ENCODE data around the gene FSTL3.

The FSTL3 gene

DNA sequence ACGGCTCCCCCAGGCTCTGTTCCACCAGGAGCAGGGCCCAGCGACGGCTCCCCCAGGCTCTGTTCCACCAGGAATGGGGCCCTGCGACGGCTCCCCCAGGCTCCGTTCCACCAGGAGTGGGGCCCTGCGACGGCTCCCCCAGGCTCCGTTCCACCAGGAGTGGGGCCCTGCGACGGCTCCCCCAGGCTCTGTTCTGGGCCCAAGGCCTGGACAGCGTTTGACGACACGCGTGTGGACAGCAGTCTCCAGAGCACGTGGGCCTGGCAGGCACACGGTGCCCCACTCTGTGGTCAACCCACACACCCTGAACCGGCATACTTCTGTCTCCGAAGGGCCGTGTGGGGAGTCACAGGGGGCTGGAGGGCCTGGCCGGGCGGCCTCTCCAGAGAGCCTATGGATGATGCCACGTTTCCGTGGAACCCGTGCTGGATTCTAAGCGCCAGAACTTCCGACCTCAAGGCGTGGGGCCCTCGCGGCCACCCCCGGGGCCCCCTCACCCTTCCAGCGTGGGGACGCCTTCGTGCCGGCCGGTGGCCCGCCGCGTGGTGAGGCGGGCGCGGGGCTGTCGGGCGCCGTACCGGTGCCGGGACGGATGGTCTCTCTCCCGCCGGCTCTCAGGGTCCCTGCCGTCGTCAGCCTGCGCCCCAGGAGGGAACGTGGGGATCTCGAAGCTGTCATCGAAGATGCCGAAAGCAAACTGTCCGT, 24.9 kb upstream of the FSTL3 start:
- DNase-seq, result no peak
- no peak for TF ChIP-seq GATA1 (IDR thresholded peaks at IDR 0.05; ENCODE audit: low read depth, low read length)
- TF ChIP-seq POLR2A (IDR thresholded peaks at IDR 0.05; ENCODE audit: low read length), result no peak

DNA sequence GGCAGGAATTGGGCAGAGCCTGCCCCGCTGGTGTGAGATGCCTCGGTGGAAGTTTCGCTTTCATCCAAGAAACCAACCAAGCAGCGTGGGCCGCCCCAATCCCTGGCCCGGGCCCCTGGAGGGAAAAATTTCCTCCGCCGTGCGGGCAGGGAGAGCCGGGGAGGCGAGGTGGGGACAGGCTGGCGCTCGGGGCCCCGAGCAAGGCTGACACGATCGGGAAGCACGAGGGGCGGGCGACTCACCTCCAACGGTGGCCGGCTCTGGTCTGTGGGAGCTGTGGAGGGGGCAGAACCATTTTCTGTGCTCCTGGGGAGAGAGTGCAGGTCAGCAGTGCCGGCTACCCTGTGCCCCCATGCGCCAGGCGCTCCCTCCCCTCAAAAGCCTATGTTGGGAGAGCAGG, 24.2 kb upstream of the FSTL3 start:
- TF ChIP-seq GATA1 (IDR thresholded peaks at IDR 0.05; ENCODE audit: low read depth, low read length) (no peak), POLR2A (IDR thresholded peaks at IDR 0.05; ENCODE audit: low read length) (no peak)

DNA sequence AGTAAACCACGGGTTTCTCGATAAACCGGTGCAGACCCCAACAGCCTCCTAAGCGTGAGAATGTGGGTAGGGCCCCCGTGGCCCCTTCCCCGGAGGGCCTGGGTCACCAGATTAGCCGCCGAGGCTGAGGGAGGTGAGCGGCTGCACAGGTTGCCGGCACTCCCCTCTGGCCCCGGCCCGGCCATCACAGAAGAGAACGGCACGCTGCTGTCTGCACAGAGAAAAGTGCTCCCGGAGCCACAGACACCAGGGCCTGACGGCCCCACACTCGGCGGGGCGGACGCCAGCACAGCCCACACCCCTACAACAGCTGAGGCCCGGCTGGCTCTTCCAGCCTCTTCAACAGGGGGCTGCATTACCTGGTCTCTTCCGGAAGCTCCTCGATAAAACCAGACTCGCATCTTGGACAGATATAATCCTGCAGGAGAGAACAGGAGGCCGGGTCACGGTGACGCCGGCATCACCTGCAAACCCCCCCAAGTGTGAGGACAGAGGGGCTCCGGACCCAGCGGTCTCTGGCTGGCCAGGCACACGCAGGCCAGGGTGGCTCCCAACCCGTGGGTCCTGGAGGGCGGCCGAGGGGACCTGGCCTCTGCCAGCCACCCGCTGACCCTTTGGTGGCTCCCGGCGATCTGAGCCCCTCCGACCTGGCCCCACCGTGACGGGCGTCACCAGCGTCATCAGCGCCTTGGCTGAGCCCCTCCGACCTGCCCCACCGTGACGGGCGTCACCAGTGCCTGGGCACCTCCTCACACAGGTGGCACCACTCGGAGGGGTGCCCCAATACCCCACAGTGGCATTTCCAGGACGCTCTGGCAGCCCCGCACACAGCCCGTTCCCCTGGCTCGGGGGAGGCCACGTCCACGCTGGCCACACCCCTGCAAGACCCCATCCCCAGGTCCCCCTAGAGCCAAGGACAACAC, 23.5 kb upstream of the FSTL3 start:
- no peak for DNase-seq
- no peak for TF ChIP-seq POLR2A (IDR thresholded peaks at IDR 0.05; ENCODE audit: low read length)
- no peak for TF ChIP-seq GATA1 (IDR thresholded peaks at IDR 0.05; ENCODE audit: low read depth, low read length)

More for the DNA sequence above, 24.2 kb upstream of the FSTL3 start:
- DNase-seq, result no peak

DNA sequence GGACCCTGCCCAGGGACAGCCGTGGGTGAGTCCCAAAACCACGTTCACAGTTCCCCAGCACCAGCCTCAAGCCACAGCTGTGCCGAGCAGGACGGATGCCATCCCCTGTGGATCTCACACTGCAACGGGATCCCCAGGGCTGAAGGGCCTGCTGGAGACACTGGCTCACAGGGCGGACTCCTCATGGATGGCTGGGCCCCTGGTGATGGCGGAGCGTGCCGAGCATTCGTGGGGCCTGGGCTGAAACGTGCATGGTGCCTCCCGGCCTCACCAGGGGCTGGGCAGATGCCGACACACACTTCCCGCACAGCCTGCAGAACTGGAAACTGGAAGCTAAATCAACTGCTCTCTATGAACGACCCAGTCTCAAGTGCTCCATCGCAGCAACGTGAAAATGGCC, 22.8 kb upstream of the FSTL3 start:
- TF ChIP-seq GATA1 (IDR thresholded peaks at IDR 0.05; ENCODE audit: low read depth, low read length), result no peak
- TF ChIP-seq POLR2A (IDR thresholded peaks at IDR 0.05; ENCODE audit: low read length), result no peak
- no peak for DNase-seq

DNA sequence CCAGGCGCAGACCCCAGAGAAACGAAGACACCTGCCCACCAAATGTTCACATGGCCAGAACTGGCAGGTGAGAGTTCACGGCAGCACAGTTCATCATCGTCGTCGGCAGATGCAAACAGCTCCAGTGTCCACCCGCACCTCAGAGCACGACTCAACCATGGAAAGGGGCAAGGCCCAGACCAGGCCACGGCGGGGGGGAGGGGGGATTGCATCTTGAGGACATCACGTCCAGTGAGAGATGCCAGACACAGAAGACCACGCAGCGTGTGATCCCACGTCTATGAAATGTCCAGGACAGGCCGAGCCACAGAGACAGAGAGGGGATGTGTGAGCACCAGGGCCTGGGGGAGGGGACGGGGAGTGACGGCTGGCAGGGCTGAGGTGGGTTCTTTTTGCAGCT, 20.5 kb upstream of the FSTL3 start:
- no peak for DNase-seq
- TF ChIP-seq GATA1 (IDR thresholded peaks at IDR 0.05; ENCODE audit: low read depth, low read length) (no peak), POLR2A (IDR thresholded peaks at IDR 0.05; ENCODE audit: low read length) (no peak)

DNA sequence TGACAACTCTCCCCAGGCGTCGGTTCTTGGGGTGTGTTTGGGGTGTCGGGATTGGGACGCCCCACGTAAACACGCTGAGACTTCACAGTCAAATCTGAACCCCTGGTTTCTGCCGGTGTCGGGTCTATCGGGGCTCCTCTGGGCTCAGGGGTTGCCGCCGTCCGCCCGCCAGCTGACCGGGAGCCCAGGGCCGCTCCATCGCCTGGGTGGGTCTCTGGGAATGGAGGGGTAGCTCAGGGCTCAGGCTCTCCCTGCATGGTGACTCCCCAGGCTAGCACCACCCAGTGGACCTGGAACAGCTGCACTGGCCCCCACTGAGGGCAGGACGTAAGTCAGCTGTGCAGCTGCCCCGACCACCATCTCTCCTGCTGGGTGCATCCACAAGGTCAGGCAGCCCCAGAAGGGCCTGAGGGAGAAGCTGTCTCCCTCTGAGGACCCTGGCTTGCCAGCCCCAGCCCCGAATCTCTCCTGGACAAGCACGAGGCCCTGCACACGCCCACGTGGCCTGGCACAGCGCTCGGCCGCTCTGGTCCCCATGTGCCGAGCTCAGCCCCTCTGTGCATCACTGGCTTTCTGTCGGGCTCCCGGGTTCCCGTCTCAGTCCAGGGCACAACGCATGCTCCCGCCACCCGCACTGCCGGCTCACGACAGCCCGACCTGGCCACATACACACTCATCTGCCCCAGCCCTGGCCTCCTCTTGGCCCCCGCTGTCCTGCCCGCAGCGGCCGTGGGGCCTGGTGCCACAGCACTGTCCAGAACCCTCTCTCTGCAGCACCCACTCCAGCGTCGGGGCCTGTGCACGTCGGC, 19.2 kb upstream of the FSTL3 start:
- DNase-seq, result no peak
- no peak for TF ChIP-seq GATA1 (IDR thresholded peaks at IDR 0.05; ENCODE audit: low read depth, low read length)
- TF ChIP-seq POLR2A (IDR thresholded peaks at IDR 0.05; ENCODE audit: low read length), result no peak

DNA sequence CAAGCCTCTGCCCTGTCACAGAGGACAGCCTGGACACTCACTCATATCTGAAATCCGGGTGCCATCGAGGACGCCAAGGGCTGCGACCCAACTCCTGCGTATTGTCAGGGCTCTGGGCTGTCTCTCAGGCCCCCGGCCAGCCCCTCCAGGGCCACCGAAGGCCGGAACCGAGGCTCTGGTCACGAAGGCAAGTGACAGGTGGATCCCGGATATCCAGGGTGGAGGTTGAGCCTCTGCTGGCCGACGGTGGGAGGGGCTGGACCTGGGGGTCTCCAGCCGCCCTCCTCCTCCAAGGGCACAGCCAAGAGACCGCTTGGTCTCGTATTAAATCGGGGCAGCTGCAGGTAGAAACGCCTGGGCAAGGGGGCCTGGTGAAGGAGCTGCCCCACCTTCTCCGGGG, 18.6 kb upstream of the FSTL3 start:
- DNase-seq, result no peak
- no peak for TF ChIP-seq POLR2A (IDR thresholded peaks at IDR 0.05; ENCODE audit: low read length)
- no peak for TF ChIP-seq GATA1 (IDR thresholded peaks at IDR 0.05; ENCODE audit: low read depth, low read length)

DNA sequence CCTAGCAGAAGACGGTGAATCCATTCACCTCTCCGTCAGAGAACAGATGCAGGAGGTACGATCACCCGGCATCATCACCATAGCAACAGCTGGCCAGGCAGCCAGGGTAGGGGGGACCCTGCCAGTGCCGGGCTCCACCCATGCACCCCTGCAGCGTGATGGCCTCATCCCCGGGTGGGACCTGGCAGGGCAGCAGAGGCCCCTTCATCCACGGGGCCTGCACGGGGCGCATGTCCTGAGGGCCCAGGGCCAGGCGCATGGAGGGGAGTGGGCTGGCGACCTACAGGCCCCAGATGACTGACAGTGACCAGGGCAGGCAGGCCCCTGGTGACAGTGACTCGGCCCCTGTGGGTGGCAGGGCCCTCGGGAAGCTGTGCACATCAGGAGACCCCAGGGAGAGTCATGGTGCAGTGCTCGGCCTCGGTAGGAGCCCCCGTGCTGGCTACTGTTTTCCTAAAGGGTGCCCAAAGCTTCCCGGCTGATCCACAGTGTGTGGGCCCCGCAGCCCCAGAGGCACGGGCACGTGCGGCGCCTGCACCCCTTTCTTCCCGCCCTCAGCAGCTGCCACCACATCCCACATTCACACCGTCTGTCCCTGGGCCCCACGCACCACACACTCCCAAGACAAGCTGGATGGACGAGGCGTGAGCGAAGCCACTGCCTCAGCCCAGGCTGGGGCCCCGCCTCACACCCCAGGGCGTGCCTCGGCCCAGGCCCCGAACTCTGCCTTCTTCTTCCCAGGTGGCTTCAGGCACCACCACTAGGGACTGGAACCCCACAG, 17.9 kb upstream of the FSTL3 start:
- DNase-seq, result no peak
- TF ChIP-seq GATA1 (IDR thresholded peaks at IDR 0.05; ENCODE audit: low read depth, low read length) (no peak), POLR2A (IDR thresholded peaks at IDR 0.05; ENCODE audit: low read length) (no peak)

DNA sequence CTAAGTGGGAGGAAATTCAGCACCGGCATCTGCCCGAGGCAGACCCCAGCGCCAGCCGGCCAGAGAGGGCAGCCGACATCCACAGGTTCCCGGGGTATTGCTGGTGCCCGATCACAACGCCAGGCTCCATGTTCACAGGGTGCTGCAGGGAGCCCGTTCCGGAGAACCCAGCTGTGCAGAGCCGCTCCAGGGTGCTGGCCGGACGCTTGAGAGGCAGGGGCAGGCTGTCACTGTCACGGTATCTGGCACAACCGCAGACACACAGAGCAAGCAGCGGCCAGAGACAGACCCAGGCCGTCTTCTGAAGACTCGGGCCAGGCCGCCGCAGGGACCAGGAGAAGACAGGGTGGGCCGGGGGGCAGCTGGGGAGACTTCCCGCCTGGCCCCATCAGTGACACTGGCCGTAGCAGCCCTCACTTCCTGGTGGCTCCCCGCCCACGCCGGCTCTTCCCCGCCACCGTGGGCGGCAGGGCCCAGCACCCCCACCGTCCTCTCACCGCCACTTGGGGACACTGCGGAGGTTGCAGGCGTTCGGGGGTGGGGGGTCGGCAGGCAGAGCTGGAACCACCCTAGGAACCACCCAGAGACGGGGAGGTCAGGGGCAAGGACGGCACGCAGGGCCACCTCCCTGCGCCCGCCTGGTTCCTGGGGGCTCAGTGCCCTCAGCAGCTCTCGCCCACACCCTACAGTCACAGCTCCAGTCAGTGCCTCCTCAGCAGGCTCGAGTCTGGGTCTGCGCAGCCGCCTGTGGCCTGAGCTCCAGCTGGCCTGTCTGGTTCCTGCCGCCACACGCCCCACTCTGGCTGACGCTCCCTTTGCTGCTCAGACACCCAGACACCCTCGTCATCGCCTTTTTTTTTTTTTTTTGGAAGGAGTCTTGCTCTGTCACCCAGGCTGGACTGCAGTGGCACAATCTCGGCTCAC, 17.0 kb upstream of the FSTL3 start:
- TF ChIP-seq POLR2A (IDR thresholded peaks at IDR 0.05; ENCODE audit: low read length), result no peak
- no peak for TF ChIP-seq GATA1 (IDR thresholded peaks at IDR 0.05; ENCODE audit: low read depth, low read length)
- peak; percentile 39 to 47 for DNase-seq

DNA sequence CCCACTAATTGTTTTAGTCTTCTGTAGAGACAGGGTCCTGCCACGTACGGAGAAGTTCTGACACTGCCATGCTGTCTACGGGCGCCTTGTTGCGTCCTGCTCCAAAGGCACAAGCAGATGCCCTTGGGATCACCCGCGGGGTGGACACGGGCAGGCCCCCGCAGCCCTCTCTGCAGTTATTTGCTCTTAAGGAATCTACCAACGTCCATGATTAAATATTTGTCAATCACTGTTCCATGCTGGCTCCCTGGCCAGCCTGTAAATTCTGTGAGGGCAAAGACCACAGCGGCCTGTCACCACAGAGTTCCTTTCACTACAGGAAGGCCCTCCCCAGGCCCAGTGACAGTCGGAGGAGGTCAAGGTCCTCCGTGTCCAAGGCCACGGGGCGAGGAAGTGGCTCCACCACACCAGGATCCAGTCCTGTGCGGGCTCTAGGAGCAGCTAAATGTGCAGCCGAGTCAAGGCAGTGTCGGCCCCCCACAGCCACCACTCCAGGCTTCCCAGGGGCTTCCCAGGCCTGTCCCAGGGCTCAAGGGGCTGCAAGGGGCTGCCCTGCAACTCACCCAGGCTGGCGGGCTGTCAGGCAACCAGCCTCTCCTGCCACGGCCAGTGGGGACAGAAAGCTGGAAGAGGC, 15.3 kb upstream of the FSTL3 start:
- DNase-seq, result no peak
- no peak for TF ChIP-seq POLR2A (IDR thresholded peaks at IDR 0.05; ENCODE audit: low read length)
- TF ChIP-seq GATA1 (IDR thresholded peaks at IDR 0.05; ENCODE audit: low read depth, low read length), result no peak

DNA sequence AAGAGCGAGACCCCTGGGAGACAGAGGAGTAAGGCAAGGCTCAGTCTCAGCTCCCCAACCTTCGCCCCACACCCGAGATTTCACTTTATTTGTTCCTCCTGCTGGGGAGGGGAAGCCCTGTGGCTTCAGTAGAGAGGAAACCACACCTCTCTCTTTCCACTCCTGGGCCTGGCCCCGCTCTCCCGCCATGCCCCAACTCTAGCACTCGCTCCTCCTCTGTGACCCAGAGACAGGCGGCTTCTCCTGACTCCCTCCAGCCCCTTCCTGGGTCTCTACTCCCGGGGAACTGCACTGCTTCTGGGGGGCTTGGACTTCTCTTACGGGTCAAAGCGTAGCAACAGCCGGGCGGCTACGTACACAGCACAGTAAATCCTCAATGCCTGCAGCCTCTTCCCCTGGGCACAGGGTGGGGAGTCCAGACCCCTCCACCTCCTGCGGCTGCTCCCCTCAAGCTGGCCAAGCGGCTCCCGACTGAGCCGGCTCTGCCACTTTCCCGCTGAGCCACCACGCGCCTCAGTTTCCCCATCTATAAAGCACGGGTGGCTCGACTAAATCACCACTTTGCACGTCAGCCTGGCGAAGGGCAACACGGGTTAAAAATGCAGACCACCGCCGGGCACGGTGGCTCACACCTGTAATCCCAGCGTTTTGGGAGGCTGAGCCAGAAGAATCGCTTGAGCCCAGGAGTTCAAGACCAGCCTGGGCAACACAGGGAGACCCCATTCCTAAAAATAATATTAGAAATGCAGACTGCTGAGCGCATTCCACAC, 14.6 kb upstream of the FSTL3 start:
- peak; percentile 50 to 55 for DNase-seq
- TF ChIP-seq GATA1 (IDR thresholded peaks at IDR 0.05; ENCODE audit: low read depth, low read length) (no peak), POLR2A (IDR thresholded peaks at IDR 0.05; ENCODE audit: low read length) (peak; percentile 13)

Measured in erythroblast (primary cell).